ENCODE data around the gene CAND2.
"Not testable (repeated sequence)": the region's sequence is repeated elsewhere in the genome, so short reads cannot be mapped to it uniquely, and the experiment has no call there.

CAND2 gene

GRCh38 chr3:12878141-12878574 lies 81.7 kb downstream of the CAND2 start:
- H3K27ac ChIP-seq: no peak overlapping the region
- TF ChIP-seq CTCF (IDR thresholded peaks at IDR 0.05) (no peak), ZFX (IDR thresholded peaks at IDR 0.05; ENCODE audit: borderline replicate concordance) (no peak)

- not testable (repeated sequence) for H3K27ac ChIP-seq
Measured at GRCh38 chr3:12878758-12879157, 82.3 kb downstream of the CAND2 start.

- TF ChIP-seq ZFX (IDR thresholded peaks at IDR 0.05; ENCODE audit: borderline replicate concordance) (no peak), CTCF (IDR thresholded peaks at IDR 0.05) (no peak)
- no peak overlapping the region for H3K27ac ChIP-seq
Measured at GRCh38 chr3:12879191-12879815, 82.8 kb downstream of the CAND2 start.

GRCh38 chr3:12881858-12882257 lies 85.4 kb downstream of the CAND2 start:
- H3K27ac ChIP-seq: not testable (repeated sequence)
- TF ChIP-seq CTCF (IDR thresholded peaks at IDR 0.05): 0 out of 2 replicates have a peak, but pooled peaks have one; percentile 4

GRCh38 chr3:12882336-12883310 lies 86.1 kb downstream of the CAND2 start:
- H3K27ac ChIP-seq: no peak overlapping the region
- TF ChIP-seq CTCF (IDR thresholded peaks at IDR 0.05) (no peak), ZFX (IDR thresholded peaks at IDR 0.05; ENCODE audit: borderline replicate concordance) (no peak)

GRCh38 chr3:12884186-12884680 lies 87.8 kb downstream of the CAND2 start:
- no peak overlapping the region for H3K27ac ChIP-seq
- TF ChIP-seq ZFX (IDR thresholded peaks at IDR 0.05; ENCODE audit: borderline replicate concordance) (no peak), CTCF (IDR thresholded peaks at IDR 0.05) (no peak)
